Ovary (tissue), 3 donors: ENCODE measurements around the gene BTRC.

Experiments used
- CTCF ChIP-seq, 3 donors: fragments of 450-650 bp in 2 of 3; fragments of 200-600 bp in 1 of 3; IDR thresholded peaks; one replicate each; pipeline versions ENCODE4 v1.5.1 to v1.8.0; 2016 to 2022; ENCODE audit warnings: antibody characterized with exemption in 3 of 3, mild to moderate bottlenecking in 1 of 3
- EP300 ChIP-seq: sonication (generic); formaldehyde crosslinking; IDR thresholded peaks from one replicate; pipeline ENCODE4 v1.6.1; 2017; ENCODE audit warnings: antibody characterized with exemption
- POLR2A ChIP-seq: fragments of 450-650 bp; IDR thresholded peaks from one replicate; pipeline ENCODE4 v1.6.1; 2017; ENCODE audit warnings: antibody characterized with exemption, mild to moderate bottlenecking, moderate library complexity
- donor health status: DM: no; HTN: no; CAD: no.

- TF ChIP-seq POLR2A (peak; percentile 27), CTCF (IDR thresholded peaks at IDR 0.05) (no peak), EP300 (no peak)
Measured at GRCh38 chr10:101587725-101588653, 234.0 kb downstream of the BTRC start, which contains the start of the genes DPCD and POLL.
